ENCODE results near the gene NOXO1.
A peak's percentile ranks its signal among the peaks of the same experiment; 100 is the strongest.

NOXO1 gene

DNA sequence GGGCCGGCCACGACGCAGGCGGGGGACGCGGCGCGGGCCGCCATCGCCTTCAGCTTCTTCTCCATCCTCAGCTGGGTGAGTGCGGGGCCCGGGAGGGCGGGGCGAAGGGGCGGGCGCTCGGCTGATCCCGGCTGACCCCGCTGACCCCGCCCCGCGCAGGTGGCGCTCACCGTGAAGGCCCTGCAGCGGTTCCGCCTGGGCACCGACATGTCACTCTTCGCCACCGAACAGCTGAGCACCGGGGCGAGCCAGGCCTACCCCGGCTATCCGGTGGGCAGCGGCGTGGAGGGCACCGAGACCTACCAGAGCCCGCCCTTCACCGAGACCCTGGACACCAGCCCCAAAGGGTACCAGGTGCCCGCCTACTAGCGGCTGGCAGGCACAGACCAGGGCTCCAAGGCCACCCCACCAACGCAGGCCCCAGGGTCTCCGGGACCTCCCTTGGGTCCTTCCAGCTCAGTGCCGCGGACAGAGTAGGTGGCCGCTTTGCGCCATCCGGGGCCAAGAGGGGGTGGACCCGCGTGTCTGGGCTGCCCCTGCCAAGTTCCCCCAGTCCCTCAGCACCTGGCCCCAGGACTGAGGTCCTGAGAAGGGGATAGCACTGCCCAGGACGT lies 11.5 kb upstream of the NOXO1 start:
- TF ChIP-seq, protein P1, sequence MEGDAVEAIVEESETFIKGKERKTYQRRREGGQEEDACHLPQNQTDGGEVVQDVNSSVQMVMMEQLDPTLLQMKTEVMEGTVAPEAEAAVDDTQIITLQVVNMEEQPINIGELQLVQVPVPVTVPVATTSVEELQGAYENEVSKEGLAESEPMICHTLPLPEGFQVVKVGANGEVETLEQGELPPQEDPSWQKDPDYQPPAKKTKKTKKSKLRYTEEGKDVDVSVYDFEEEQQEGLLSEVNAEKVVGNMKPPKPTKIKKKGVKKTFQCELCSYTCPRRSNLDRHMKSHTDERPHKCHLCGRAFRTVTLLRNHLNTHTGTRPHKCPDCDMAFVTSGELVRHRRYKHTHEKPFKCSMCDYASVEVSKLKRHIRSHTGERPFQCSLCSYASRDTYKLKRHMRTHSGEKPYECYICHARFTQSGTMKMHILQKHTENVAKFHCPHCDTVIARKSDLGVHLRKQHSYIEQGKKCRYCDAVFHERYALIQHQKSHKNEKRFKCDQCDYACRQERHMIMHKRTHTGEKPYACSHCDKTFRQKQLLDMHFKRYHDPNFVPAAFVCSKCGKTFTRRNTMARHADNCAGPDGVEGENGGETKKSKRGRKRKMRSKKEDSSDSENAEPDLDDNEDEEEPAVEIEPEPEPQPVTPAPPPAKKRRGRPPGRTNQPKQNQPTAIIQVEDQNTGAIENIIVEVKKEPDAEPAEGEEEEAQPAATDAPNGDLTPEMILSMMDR (IDR thresholded peaks at IDR 0.05; ENCODE audit: insufficient read depth, missing control alignments): no peak
- DNase-seq (ENCODE audit: insufficient read length, low spot score): no peak
- FAIRE-seq: no peak

DNA sequence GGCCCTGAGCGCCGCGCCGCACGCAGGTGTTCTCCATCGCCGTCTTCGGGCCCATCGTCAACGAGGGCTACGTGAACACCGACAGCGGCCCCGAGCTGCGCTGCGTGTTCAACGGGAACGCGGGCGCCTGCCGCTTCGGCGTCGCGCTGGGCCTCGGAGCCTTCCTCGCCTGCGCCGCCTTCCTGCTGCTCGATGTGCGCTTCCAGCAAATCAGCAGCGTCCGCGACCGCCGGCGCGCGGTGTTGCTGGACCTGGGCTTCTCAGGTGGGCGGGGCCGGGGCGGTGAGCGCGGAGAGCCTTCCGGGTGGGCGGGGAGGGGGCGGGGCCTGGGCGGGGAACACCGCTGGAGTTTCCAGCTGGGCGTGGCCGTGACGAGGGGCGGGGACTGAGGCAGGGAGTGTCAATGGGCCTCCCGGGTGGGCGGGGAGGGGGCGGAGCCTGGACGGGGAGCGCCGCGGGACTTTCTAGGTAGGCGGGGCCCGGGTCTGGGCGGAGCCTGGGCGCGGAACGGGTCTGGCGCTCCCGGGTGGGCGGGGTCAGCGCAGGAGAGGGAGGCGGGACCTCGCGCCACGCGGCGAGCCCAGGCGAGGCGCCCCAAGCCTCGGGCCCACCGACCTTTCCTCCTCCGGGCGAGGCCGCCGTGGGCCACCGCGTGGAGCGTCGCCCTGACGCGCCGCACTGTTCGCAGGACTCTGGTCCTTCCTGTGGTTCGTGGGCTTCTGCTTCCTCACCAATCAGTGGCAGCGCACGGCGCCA lies 10.9 kb upstream of the NOXO1 start:
- FAIRE-seq: no peak
- DNase-seq (ENCODE audit: insufficient read length, low spot score): no peak
- TF ChIP-seq, protein P1 (IDR thresholded peaks at IDR 0.05; ENCODE audit: insufficient read depth, missing control alignments): no peak

DNA sequence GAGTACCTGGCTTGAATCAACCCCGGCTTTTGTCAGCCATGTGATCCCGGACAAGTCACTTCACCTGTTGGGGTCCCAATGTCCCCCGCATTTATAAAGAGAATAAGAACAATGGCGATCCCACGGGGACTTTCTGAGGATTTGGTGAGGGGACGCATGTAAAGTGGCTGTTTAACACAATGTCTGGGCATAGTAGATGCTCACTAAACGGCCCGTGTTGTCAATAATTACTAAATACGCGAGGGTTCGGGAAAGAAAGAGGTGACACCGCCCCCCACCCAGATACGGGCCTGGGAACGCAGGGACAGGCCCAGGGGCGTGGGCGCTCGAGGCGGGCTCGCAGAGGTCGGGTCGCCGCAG lies 10.3 kb upstream of the NOXO1 start:
- DNase-seq (ENCODE audit: insufficient read length, low spot score): no peak
- FAIRE-seq: no peak
- TF ChIP-seq, protein P1 (IDR thresholded peaks at IDR 0.05; ENCODE audit: insufficient read depth, missing control alignments): no peak

- TF ChIP-seq, protein P1 (IDR thresholded peaks at IDR 0.05; ENCODE audit: insufficient read depth, missing control alignments): no peak
- DNase-seq (ENCODE audit: insufficient read length, low spot score): no peak
These were observed 9.9 kb upstream of the NOXO1 start for GRCh38 chr16:1991135-1991551.

GRCh38 chr16:1990351-1991134 lies 9.3 kb upstream of the NOXO1 start:
- FAIRE-seq (no peak), DNase-seq (ENCODE audit: insufficient read length, low spot score) (peak; percentile 68)

More at GRCh38 chr16:1991135-1991551, 9.9 kb upstream of the NOXO1 start:
- no peak for FAIRE-seq

GRCh38 chr16:1990101-1990350 lies 8.8 kb upstream of the NOXO1 start:
- FAIRE-seq (no peak), DNase-seq (ENCODE audit: insufficient read length, low spot score) (no peak)
- TF ChIP-seq, protein P1 (IDR thresholded peaks at IDR 0.05; ENCODE audit: insufficient read depth, missing control alignments): no peak

More at GRCh38 chr16:1990351-1991134, 9.3 kb upstream of the NOXO1 start:
- TF ChIP-seq, protein P1 (IDR thresholded peaks at IDR 0.05; ENCODE audit: insufficient read depth, missing control alignments): no peak

Data from D721Med (cell line).